HepG2 (cell line): ENCODE measurements around the gene ERCC2. TPM values are rescaled to one million over a fixed set of nuclear protein-coding genes. Genes with fewer than 3 reads are reported as not detected.

Experiments
- CREB1 ChIP-seq, 2 experiments: fragments of 450-650 bp in 1 of 2; IDR thresholded peaks; 2 replicates each; pipeline ENCODE4 v1.6.1; 2016 to 2017; ENCODE audit warnings: control low read depth in 1 of 2, mild to moderate bottlenecking in 1 of 2, missing compliant biosample characterization in 1 of 2, missing genetic modification characterization in 1 of 2
- HNRNPK ChIP-seq: fragments of 200-400 bp; formaldehyde crosslinking; IDR thresholded peaks from 2 replicates; pipeline ENCODE4 v1.6.1; 2018; ENCODE audit warnings: low read length, low read depth, moderate library complexity, mild to moderate bottlenecking; ENCODE audit not compliant: poor library complexity, severe bottlenecking
- LBX2 ChIP-seq: sonication (generic); formaldehyde crosslinking; IDR thresholded peaks from 2 replicates; pipeline ENCODE4 v1.5.0; 2020; ENCODE audit warnings: missing genetic modification reagents, mild to moderate bottlenecking, borderline replicate concordance
- SIX4 ChIP-seq: sonication (generic); formaldehyde crosslinking; IDR thresholded peaks from 2 replicates; pipeline ENCODE4 v1.4.0; 2020; ENCODE audit warnings: missing genetic modification reagents
- SP140L ChIP-seq: sonication (generic); formaldehyde crosslinking; IDR thresholded peaks from 2 replicates; pipeline ENCODE4 v1.4.0; 2020; ENCODE audit warnings: missing genetic modification reagents, borderline replicate concordance
- TFDP1 ChIP-seq: IDR thresholded peaks from 2 replicates; pipeline ENCODE4 v1.6.1; 2016; ENCODE audit warnings: missing compliant biosample characterization, missing genetic modification reagents, borderline replicate concordance
- ZBTB40 ChIP-seq, 2 experiments: fragments of 450-650 bp in 1 of 2; sonication (generic) in 1 of 2; formaldehyde crosslinking in 1 of 2; IDR thresholded peaks; 2 replicates each; pipeline versions ENCODE4 v1.6.1 to v1.8.0; 2016 to 2022; ENCODE audit warnings: antibody characterized with exemption in 1 of 2, mild to moderate bottlenecking in 1 of 2, missing genetic modification reagents in 1 of 2
- ZNF138 ChIP-seq: sonication (generic); formaldehyde crosslinking; IDR thresholded peaks from 2 replicates; pipeline ENCODE4 v1.5.0; 2020; ENCODE audit warnings: mild to moderate bottlenecking, low read depth, missing genetic modification reagents
- ZNF18 ChIP-seq: sonication (generic); formaldehyde crosslinking; IDR thresholded peaks from 2 replicates; pipeline ENCODE4 v1.8.0; 2022; ENCODE audit warnings: mild to moderate bottlenecking, missing genetic modification reagents; ENCODE audit not compliant: insufficient replicate concordance
- ZNF788 ChIP-seq: sonication (generic); formaldehyde crosslinking; IDR thresholded peaks from 2 replicates; pipeline ENCODE4 v1.5.0; 2020; ENCODE audit warnings: mild to moderate bottlenecking, missing genetic modification reagents, borderline replicate concordance
- ZNF792 ChIP-seq: IDR thresholded peaks from 2 replicates; pipeline ENCODE4 v1.6.1; 2016
- polyA plus RNA-seq, 8 experiments: library from polyadenylated mRNA; depleted of rRNA in 3 of 8; stranded (reverse) in 7 of 8; unstranded in 1 of 8; fragments of >200 nt; fragmentation: Illumina TruSeq in 4 of 8; extraction: Trizol in 4 of 8; gene quantifications; 2 replicates each; pipeline versions ENCODE4 v1.2.1 to v1.2.3, GENCODE V29; 2011 to 2016; ENCODE audit warnings: low read depth in 4 of 8, missing spikeins in 1 of 8, mixed read lengths in 1 of 8; ENCODE audit not compliant: insufficient read depth in 1 of 8
- total RNA-seq, 5 experiments: library from RNA; depleted of rRNA; stranded (reverse); fragments of >200 nt; fragmentation: Illumina TruSeq; extraction: Trizol; gene quantifications; 2 replicates each; pipeline ENCODE4 v1.2.3, GENCODE V29; 2016; ENCODE audit warnings: low read depth in 1 of 5
- TF ChIP-seq, protein P1 (sequence below): sonication (generic); formaldehyde crosslinking; IDR thresholded peaks from 2 replicates; pipeline ENCODE4 v1.8.1; 2023; ENCODE audit warnings: missing genetic modification reagents, inconsistent platforms, borderline replicate concordance

The ERCC2 gene
- total and polyA plus RNA-seq, 2 of the 13 experiments (the other 11 are each of a cell fraction or from before 2014, with no cell fraction given), result 25.4 to 49.2 TPM

- no peak for TF ChIP-seq ZBTB40 (IDR thresholded peaks at IDR 0.05)
- TF ChIP-seq ZBTB40 (CRISPR knock-in tag; IDR thresholded peaks at IDR 0.05), result peak; percentile 56
- peak; percentile 44; the same call in 1 of the 2 replicates for TF ChIP-seq TFDP1 (CRISPR knock-in tag)
- TF ChIP-seq HNRNPK, result no peak
- peak; percentile 65 for TF ChIP-seq CREB1 (IDR thresholded peaks at IDR 0.05)
- TF ChIP-seq CREB1 (CRISPR knock-in tag; IDR thresholded peaks at IDR 0.05), result peak; percentile 89
- TF ChIP-seq, protein P1, sequence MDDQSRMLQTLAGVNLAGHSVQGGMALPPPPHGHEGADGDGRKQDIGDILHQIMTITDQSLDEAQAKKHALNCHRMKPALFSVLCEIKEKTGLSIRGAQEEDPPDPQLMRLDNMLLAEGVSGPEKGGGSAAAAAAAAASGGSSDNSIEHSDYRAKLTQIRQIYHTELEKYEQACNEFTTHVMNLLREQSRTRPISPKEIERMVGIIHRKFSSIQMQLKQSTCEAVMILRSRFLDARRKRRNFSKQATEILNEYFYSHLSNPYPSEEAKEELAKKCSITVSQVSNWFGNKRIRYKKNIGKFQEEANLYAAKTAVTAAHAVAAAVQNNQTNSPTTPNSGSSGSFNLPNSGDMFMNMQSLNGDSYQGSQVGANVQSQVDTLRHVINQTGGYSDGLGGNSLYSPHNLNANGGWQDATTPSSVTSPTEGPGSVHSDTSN (CRISPR knock-in tag), result no peak
- TF ChIP-seq SP140L (CRISPR knock-in tag), result no peak
- no peak for TF ChIP-seq SIX4 (CRISPR knock-in tag)
- no peak for TF ChIP-seq ZNF138 (CRISPR knock-in tag)
- no peak for TF ChIP-seq LBX2 (CRISPR knock-in tag)
- TF ChIP-seq ZNF788, result peak; percentile 71; the same call in 1 of the 2 replicates
- TF ChIP-seq ZNF792 (CRISPR knock-in tag), result no peak
- no peak for TF ChIP-seq ZNF18 (CRISPR knock-in tag)
Observed at GRCh38 chr19:45406226-45407090, 36.1 kb upstream of the ERCC2 start, which contains the start of gene POLR1G (continued).
